ENCODE measurements around the gene MARCO.

DNA sequence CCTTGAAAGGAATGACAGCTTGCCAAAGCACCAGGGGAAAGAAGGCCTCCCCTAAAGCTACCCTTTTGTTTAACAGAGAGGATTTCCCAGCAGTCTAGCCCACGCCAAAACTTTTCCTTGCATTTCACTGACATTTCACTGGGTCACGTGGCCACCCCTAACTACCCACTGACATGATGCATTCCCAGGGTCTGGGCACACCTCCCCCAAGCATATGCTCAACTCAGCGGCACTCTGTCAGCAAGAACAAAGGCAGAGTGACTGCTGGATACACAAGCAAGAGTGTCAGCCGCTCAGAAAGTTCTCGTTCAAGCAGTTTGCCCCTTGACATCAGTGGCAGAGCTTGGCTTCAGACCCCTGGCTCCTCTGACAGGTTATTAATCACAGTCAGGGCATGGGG, 34.2 kb upstream of the MARCO start:
- TF ChIP-seq, protein P1, sequence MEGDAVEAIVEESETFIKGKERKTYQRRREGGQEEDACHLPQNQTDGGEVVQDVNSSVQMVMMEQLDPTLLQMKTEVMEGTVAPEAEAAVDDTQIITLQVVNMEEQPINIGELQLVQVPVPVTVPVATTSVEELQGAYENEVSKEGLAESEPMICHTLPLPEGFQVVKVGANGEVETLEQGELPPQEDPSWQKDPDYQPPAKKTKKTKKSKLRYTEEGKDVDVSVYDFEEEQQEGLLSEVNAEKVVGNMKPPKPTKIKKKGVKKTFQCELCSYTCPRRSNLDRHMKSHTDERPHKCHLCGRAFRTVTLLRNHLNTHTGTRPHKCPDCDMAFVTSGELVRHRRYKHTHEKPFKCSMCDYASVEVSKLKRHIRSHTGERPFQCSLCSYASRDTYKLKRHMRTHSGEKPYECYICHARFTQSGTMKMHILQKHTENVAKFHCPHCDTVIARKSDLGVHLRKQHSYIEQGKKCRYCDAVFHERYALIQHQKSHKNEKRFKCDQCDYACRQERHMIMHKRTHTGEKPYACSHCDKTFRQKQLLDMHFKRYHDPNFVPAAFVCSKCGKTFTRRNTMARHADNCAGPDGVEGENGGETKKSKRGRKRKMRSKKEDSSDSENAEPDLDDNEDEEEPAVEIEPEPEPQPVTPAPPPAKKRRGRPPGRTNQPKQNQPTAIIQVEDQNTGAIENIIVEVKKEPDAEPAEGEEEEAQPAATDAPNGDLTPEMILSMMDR (IDR thresholded peaks at IDR 0.05) = no peak
- no peak for TF ChIP-seq POLR2A (IDR thresholded peaks at IDR 0.05)

Measured in lower leg skin (tissue), 3 donors.